Activated CD4-positive, alpha-beta T cell treated with anti-CD3 and anti-CD28 coated beads for 1 hour (primary cell): ENCODE results near the gene ADGRV1.

Experiments
- DNase-seq: peaks from one replicate; pipeline ENCODE4 v3.0.0-alpha.2; 2020

The ADGRV1 gene

DNA sequence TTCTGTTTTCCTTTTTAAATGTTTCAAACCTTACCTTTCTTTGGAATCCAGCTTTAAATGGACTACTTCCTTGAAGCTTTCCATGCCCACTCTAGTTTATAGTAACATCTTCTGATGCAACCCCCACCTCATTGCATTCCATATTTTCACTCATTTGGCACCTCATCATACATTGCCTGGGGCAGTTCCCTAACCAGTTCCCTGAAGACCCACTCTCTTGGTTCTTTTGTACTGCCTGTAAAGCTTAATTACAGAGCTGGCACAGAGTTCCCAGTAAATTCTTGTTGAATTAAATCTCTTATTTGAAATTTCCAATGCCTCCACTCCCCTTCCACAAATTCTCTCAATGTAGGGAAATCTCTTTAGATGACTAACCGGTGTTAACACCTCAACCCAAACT, 567.3 kb downstream of the ADGRV1 start:
- no peak for DNase-seq

DNA sequence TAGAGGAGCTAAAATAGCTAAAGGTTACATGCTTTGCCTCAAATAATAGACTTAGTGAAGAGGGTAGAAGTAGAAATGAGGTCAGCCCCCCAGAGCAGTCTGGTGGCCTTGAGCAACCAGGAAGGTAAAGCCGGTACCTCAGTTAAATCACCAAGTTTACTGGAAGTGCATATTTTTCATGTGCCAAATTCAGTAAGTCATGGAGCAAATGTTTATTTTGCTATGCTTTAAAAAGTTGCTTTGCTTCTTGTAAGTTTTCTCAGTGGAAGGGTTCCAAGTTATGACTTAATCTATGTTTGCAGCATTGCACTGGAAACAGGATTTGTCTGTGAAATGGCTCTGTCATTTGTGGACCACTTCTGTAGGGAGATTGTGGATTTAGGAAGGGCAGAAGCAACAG, 567.9 kb downstream of the ADGRV1 start:
- DNase-seq = no peak

DNA sequence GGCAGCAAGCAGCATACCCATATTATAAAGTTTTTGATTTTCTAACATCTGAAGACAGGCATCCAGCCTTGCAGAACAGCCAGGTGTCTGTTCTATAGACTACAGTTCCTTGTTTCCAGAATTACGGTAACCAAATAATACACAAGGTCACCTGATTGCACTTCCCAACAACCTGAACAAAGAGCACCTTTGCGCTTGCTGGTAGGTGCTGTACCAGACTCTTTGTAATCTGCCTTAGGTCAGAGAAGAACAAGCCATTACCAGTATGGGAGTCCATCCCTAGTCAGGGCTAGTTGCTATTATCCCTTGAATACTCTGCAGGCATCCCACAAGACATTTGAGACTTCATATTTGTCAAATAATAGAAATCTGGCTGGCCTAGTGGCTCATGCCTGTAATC, 568.3 kb downstream of the ADGRV1 start:
- DNase-seq = no peak

DNA sequence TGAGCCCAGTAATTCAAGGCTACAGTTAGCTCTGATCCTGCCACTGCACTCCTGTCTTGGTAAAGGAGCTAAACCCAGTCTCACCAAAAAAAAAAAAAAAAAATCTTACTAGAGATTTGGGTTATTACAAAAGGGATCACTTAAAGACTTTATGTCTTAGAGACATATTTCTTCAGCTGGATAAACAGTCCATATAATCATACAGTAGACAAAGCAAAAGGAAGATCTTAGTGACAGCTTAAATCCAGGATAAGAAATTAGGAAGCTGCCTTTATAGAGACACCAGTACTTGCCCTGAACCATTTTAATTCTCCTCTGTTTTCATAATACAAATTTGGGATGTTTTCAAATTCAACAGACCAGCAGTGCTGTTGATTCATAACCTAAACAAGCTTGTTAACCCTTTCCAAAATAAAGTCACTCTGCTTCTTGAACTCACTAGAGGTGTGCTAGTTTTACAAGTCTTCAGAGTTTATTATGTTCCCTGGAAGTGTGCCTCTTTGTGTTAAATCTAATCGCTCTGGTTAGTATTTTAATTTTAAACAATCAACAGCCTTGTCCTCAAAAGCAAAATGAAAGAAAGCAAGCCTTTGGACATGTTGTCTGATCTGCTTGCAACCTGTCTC, 569.0 kb downstream of the ADGRV1 start:
- no peak for DNase-seq

DNA sequence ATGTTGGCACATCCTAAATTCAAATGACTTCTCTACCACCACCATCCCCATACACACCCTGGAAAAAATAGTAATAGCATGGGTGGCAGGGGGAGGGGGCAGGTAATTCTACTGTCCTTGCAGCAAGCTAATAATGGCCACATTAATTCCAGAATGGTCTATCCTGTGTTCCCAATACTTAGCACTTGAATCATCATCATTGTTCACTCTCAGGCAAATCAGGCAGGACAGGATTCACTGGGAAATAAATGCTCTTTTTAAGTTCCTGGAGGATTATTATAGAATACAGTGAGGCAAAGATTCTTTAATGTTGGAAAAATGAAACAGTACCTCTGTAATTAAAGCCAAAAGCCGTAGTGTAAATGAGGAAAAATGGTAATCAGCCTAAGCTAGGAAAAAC, 570.0 kb downstream of the ADGRV1 start:
- no peak for DNase-seq

DNA sequence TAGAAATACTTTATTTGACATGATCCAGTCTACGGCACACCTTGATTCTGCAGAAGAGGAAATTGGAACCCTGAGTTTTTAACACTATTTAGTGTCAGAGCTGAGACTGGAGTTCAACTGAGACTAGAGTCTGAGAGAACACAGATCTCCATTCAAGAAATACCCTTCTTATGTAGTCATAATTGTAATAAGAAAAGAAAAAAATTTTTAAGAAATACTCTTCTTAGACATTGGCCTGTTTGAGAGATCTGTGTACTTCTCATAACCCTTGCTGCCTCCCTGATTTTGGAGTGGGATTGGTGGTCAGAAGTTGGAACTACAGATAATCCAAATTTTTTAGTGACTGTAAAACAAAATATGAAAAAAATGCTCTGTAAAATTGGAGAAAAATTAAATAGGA, 571.2 kb downstream of the ADGRV1 start:
- DNase-seq = no peak

DNA sequence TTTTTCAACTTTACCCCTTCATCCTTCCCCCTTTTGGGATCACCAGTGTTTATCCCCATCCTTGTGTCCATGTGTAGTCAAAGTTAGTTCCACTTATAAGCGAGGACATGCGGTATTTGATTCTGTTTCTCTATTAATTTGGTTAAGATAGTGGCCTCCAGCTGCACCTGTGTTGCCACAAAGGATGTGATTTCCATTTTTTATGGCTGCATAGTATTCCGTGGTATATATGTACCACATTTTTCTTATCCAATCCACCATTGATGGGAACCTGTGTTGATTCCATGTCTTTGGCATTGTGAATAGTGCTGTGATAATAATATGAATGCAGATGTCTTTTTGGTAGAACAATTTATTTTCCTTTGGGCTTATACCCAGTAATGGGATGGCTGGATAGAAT, 572.2 kb downstream of the ADGRV1 start:
- DNase-seq = no peak

DNA sequence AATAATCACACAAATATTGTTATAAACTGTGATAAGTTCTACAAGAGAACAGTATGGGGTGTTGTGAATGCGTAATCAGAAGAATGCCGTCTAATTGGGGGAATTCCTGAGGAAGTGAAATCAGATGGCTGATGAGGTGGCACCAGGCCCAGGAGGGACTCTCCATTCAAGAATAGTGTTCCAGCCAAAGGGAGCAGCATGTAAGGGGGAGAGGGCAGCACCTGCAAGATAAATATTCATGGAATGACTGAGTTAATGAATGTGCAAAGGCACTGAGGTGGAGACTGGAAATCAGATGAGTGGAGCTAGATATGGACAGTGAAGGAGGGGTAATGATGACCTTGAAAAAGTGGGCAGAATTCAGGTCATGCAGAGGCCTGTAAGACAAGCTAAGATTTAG, 574.0 kb downstream of the ADGRV1 start:
- no peak for DNase-seq

DNA sequence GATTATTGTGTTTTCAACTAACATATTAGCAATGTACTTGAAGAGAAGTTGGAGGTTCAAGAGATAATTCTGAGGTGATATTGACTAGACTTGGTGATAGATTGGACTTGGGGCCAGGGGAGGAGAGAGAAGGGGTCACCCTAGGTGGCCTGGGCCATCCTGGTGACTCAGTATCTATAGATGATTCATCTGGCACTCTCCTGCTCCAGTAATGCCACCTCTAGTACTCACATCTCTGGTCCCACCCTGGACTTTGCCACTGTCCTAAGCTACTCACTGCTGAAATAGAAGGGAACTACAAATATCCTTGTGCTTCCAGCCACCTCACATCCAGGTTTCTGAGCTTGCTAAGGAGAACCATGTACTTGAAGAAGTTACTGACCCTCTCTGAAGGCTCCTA, 574.6 kb downstream of the ADGRV1 start:
- no peak for DNase-seq

DNA sequence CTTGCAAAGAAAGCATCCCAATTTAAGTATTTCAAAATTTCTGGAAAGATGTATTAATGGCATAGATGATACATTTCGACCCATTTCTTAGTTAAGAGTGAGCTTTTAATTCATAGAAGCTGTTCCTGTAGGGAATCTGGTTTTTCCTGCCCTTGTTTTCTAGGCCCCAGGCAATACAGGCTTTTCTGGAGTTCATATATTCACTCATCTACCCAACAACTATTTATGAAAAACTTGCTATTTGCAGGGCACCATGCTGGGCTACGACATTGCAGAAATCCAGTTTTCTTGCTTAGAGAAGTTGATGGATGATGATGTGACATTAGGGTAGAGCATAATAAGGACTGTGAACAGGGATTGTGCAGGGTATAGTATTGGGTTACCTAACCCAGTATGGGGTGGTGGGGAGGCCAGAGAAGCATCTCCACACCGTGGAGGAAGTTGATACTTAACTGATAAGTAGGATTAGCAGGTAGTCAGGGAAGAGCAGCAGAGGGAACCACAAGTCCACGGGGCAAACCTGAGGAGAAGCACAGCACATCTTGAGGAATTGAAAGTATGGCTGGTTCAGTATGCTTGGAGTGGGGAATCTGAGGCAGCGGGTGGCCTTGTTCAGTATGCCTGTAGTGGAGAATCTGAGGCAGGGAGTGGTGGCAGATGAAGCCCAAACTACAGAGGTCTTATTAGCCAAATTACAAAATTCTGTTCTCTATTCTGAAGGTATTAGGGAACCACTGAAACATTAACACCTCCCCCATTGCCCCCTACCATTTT, 577.1 kb downstream of the ADGRV1 start:
- DNase-seq = no peak

DNA sequence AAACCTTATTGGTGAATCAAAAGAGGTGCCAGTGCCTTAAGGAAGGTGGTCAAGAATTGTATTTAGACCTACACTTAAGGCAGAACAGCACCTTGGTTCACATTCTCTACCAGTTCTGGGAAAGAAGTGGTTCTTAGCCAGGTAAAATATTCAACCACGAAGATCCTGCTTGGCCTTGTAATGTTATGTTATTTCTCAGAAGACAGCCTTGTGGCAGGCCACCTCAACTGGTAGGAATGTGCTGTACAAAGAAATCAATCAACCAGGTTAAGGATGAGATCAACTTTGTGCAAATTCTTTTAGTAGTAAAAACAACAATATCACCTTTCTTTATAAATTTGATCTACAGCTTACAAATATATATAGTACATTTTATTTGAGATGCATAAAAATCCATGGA, 577.7 kb downstream of the ADGRV1 start:
- DNase-seq = no peak

DNA sequence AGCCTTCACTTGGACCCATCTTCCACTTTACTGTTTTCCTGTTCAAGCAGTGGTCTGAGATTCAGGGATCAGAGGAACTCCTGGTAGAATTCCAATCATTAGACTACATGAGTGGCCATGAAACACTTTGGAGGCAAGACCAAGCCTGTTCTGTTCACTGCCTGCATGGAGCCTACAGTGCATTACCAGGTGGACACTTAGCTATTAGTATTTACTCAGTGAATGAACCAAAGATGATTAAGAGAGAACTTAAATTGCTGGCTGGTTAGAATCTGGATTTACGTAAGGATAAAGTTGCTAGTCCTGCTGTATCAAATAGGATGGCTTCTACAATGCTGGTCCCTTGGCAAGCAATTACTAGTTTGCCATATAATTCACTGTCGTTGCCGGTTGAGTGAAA, 579.0 kb downstream of the ADGRV1 start:
- DNase-seq = no peak

DNA sequence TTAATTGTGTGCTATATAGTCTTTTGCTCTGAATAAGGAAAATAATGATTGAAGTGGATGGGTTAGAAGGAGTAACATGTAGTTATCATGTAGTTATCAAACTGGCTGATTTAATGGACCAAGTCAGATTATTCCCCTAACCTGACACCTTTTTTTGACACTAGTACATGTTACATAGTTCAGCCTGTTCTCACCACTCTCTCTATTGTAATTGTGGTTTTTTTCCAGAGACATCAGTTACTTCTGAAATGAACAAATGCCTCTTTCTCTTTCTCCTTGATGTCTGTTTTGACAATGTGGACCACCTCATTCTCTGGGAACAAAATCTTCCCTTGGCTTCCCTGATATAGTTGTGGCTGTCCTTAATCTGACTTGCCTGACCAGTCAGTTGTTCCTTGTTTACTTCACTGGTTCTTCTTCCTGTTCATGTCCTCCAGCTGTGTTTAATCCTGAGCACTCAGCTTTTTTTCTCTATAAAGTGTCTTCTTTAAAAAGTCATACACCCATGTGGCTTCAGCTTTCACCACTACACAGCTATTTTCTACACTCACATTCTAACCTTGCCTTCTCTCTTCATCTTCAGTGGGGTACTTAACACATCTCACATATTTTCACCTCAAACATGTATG, 581.1 kb downstream of the ADGRV1 start:
- no peak for DNase-seq

DNA sequence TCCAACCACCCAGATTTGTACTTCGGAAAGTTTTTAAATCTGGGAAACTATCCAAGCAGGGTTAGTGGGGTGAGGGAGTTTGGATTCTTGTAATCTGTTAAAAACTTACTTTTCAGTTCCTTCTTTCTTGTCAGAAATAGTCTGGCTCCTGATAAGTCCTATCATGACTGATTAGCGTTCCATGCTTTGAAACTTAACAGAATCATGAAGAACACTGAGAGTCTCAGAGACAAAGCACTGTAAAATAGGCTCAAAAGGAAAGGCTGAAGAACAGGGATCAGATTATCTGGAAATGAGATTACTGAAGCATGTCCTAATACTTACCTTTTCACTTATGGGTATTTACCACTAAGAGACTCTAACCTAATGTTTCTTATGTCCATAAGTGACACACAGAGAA, 582.1 kb downstream of the ADGRV1 start:
- no peak for DNase-seq

DNA sequence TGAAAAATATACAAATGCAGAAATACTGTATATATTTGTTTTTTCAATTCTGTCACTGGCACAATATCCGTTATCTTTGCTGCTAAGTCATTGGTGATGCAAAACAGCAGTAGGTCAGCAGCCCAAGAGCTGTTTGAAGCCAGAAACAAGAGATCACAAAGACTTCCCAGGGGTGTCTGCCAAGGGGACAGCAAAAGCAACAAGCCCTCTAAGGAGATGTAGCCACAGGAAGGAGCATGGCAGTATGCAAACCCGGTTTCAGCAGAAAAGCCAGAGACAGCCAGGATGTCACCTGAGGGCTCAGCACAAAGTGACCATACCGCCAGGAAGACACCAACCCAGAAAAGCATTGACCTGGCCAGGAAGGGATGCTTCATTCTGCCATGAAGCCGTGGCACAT, 583.0 kb downstream of the ADGRV1 start:
- DNase-seq = no peak

DNA sequence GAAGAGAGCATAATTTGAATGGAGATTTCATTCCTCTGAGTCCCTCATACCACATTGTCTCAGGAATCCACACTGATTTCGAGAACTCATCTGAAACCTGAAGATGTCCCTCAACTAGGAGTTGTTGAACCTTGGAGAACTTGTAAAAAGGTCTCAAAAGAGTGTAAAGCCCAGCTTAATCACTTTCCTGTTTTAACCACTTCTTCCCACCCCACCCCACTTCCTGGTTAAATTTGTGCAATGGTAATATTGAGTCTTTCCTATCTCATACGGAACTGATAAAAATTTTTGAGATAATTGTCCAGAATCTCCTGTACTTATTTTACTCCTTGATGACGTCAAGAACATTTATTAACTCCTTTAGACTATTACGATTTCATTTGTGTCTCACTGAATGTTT, 583.8 kb downstream of the ADGRV1 start:
- no peak for DNase-seq

DNA sequence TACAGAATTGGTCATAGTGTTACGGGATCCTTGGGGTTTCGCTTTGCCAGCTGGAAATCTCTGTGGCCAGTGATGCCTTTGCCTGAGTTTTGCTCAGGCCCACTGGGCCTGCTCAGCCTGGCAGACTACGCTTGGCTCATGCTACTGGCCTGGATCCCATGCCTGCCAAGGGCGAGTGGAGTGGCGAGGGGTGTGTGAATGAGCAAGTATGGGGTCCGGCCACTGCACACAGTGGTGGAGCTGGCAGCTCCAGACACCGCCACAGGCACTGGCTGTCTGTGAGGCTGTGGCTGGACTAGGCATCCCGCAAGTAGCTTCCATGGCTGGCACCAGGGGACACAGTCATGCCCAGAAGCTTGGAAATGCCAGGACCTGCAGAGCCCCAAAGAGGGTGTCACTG, 584.2 kb downstream of the ADGRV1 start:
- no peak for DNase-seq

DNA sequence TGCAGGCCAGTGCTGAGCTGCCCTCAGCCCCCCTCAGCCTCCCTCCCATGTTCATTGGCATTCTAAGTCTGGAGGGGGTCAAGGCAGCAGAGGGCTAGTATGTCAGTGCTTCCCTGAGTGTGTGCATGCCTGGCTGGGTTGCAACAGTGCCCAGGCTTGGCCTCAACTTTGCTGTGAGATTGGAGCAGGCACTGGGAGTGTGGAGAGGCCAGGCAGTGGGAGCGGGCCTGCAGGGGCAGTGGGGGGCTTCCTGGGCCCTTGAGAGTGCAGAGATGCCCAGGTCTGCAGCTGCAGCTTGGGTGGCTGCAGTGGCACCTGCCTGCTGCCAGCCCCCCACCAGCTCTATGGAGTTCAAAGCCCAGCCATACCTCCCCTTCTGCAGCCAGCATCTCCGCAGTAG, 585.2 kb downstream of the ADGRV1 start:
- no peak for DNase-seq

DNA sequence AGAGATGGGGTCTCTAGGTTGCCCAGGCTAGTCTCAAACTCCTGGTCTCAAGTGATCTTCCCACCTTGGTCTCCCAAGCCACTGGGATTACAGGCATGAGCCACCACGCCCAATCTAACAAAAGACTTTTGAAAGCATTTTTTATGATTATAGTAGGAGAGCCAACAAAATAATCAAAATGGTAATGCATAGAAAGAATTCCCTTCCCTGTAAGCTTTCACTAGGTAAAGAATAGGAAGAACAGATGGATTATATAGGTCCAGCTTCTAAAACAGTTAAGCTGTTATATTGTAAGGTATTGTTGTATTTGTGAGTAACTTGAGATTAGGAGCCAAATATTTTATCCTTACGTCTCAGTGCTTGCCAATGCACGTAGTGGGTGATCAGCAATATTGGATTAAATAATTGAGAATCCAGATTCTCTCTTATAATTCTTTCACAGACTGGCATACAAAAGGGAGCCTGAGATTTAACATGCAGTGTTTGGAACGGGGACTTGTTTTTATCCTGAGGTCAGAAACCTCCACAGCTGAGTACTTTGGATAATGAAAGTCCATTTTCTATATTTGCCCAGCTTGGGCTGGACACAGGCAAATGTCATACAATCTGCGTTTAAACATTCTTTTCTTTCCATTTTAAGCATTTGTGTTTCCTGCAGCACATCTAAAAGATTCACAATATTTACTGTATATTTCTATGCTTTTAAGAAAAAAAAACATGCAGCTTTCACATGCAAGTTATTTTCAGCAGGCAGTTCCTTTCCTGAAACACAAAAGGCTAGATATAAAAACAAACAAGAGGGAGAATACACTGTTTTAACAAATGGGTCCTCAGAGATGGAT, 586.1 kb downstream of the ADGRV1 start:
- no peak for DNase-seq

DNA sequence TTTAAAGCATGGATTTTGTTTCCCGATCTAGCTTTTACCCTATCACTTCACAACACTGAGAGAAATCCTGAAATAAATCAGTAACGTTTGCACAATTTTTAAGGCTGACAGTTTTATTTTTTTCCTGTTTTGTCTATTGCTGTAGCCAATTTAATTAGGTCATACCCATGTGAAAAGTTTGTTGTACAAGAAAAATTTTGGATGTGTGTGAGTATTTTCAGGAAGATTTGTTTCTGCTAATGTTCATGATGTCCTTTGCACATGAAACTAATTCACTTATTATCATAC, 586.7 kb downstream of the ADGRV1 start:
- DNase-seq = no peak

DNA sequence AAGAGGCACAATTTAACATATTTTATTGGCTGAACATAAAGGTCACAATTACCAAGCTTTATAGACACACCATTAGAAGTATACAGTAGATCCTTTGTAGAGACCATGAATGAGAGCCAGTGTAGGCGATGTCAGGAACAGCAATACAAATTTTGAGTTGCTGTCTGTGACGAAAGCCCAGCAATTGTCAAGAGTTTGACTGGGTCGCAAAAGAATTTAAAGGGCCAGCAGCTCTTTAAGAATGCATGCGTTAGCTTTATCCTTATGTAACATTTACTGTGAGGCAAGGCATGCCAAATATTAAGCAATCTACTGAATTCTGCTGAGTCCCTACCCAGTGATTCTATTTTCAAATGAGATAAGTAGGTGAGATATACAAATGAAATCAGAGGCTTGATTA, 587.6 kb downstream of the ADGRV1 start:
- DNase-seq = no peak

DNA sequence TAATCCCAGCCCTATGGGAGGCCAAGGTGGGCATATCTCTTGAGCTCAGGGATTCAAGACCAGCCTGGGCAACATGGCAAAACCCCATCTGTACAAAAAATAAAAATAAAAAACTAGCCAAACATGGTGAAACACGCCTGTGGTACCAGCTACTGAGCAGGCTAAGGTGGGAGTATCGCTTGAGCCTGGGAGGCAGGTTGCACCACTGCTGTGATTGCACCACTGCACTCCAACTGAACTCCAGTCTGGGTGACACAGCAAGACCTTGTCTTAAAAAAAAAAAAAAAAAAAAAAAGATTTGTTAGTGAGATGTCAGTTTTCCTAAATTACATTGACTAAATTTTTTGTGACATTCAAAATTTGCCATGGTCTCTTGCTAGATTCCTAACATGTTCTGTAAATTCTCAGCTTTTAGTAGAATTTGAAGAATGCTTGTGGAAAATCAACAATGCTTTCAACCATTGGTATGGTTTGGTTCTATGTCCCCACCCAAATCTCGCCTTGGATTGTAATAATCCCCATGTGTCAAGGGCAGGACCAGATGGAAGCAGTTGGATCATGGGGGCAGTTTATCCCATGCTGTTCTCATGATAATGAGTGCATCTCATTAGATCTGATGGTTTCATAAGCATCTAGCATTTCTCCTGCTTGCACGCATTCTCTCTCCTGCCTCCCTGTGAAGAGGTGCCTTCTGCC, 588.5 kb downstream of the ADGRV1 start:
- no peak for DNase-seq

DNA sequence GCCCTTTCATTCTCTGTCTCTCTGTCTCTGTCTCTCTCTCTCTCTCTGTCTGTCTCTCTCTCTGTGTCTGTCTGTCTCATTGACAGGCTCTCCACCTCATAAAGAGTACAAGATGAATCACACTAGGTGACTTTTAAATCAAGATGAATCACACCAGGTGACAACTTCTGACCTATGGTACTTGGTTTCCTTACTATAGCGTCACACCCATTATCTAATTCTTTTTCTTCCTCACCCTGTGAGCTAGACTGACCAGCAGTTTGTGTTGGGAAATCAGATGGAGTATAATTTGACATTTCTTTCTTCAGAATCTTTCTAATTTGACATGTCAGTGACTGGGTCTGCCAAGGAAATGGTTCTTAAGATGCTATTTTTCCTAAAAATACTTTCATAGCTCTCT, 591.6 kb downstream of the ADGRV1 start:
- DNase-seq = no peak
